ENCODE results near the gene OGFRL1.

DNA sequence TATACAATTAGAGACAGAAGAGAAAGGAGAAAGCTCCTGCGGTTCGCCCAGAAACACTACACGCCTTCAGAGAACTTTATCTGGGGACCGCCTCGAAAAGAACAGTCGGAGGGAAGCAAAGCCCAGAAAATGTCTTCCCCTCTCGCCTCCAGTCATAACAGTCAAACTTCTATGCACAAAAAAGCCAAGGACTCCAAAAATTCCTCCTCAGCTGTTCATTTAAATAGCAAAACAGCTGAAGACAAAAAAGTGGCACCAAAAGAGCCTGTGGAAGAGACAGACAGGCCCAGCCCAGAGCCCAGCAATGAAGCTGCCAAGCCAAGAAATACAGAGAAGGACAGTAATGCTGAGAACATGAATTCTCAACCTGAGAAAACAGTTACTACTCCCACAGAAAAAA is 12.9 kb downstream of the OGFRL1 start:
- TF ChIP-seq, protein P1, sequence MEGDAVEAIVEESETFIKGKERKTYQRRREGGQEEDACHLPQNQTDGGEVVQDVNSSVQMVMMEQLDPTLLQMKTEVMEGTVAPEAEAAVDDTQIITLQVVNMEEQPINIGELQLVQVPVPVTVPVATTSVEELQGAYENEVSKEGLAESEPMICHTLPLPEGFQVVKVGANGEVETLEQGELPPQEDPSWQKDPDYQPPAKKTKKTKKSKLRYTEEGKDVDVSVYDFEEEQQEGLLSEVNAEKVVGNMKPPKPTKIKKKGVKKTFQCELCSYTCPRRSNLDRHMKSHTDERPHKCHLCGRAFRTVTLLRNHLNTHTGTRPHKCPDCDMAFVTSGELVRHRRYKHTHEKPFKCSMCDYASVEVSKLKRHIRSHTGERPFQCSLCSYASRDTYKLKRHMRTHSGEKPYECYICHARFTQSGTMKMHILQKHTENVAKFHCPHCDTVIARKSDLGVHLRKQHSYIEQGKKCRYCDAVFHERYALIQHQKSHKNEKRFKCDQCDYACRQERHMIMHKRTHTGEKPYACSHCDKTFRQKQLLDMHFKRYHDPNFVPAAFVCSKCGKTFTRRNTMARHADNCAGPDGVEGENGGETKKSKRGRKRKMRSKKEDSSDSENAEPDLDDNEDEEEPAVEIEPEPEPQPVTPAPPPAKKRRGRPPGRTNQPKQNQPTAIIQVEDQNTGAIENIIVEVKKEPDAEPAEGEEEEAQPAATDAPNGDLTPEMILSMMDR (IDR thresholded peaks at IDR 0.05), result no peak
- no peak for TF ChIP-seq ZFX (IDR thresholded peaks at IDR 0.05; ENCODE audit: borderline replicate concordance)

All from 22Rv1 (cell line).